ENCODE data around the gene IL1RAPL1. TPM values are rescaled to one million over a fixed set of nuclear protein-coding genes. Genes with fewer than 3 reads are reported as not detected.

The IL1RAPL1 gene
- polyA plus RNA-seq, 1 of the 3 experiments (the other 2 are of a cell fraction) = 2.8 TPM

DNA sequence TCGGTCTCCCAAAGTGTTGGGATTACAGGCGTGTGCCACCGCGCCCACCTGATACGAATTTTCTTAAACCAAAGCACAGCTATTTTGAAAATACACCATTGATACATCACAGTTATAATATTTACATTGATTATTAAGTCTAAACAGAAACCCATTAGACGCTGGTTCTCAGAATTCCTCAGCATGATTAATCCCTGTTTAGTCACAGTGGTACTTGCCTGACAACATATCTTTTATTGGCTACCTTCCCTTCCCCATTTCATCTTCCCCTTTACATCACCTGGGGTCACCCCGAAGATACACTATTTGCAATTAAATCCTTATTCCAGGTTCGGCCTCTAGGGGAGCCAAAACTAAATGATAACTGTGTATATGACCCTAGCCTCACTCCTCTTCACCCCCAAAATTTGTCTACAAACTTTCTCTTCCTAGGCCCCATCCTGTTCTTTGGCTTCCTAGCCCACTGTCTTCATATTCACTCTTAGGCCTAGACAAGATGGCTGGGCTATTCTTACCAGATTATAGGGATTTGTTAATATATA lies 36.8 kb upstream of the IL1RAPL1 start:
- CTCF ChIA-PET = interaction anchor here (1.2 kb wide), 1 partner anchor 11 kb away, joined by 4 read pairs; no protein-coding TSS in a partner anchor
- POLR2A ChIA-PET = no interaction called here
- 20% methylated on average over 8 of the region's 8 CpGs for WGBS (ENCODE audit: low lambda C conversion rate)

DNA sequence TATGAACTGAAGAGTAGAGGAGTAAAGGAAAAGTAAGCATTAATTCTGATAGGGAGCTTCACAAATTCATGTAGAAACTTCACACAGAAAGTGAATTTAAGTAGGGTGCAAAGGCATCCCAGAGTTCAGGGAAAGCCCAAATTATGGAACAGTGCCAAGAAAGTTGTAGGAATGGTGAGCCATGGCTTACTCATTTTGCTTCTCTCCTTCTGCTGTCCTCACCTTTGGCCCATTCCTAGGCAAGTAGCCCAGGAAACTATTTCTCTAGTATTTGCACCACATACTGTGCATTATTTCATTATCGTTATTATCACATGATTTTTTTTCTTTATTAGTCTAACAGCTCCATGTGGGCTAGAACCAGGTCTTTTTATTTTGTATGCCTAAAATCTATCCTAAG lies 34.9 kb upstream of the IL1RAPL1 start:
- 3% methylated on average over 1 of the region's 1 CpG for WGBS (ENCODE audit: low lambda C conversion rate)
- H3K4me1 ChIP-seq (ENCODE audit: control insufficient read depth in 1 of 2, insufficient read depth in 2 of 2, low read depth in 1 of 2, low read length in 1 of 2) = no peaks in the 10 kb centered on the region
- no peak for DNase-seq

More for the DNA sequence above, 36.8 kb upstream of the IL1RAPL1 start:
- peak; percentile 2 for DNase-seq
- Histone ChIP-seq H4K20me1 (ENCODE audit: insufficient read depth) (no peaks in the 10 kb centered on the region), H3K27ac (ENCODE audit: low read depth in 2 of 2, low read length in 1 of 2) (no peak overlapping the region), H3K79me2 (ENCODE audit: insufficient read depth) (no peaks in the 10 kb centered on the region), H3K4me3 (ENCODE audit: low read depth in 2 of 2, low read length in 1 of 2) (no peak overlapping the region), H3K27me3 (ENCODE audit: insufficient read depth) (no peaks in the 10 kb centered on the region), H3K9ac (no peak overlapping the region), H3K36me3 (replicated peaks in 1 of 2; ENCODE audit: control insufficient read depth in 1 of 2, insufficient read depth in 2 of 2, low read length in 1 of 2) (no peaks in the 10 kb centered on the region), H3K9me2 (no peaks in the 10 kb centered on the region), H2AFZ (ENCODE audit: low read depth) (no peak overlapping the region), H3K4me2 (no peak overlapping the region), H3K4me1 (ENCODE audit: control insufficient read depth in 1 of 2, insufficient read depth in 2 of 2, low read depth in 1 of 2, low read length in 1 of 2) (no peaks in the 10 kb centered on the region), H3K9me3 (no peaks in the 10 kb centered on the region), H3F3A (replicated peaks; ENCODE audit: insufficient read depth) (no peaks in the 10 kb centered on the region)
- TF ChIP-seq, protein P1, sequence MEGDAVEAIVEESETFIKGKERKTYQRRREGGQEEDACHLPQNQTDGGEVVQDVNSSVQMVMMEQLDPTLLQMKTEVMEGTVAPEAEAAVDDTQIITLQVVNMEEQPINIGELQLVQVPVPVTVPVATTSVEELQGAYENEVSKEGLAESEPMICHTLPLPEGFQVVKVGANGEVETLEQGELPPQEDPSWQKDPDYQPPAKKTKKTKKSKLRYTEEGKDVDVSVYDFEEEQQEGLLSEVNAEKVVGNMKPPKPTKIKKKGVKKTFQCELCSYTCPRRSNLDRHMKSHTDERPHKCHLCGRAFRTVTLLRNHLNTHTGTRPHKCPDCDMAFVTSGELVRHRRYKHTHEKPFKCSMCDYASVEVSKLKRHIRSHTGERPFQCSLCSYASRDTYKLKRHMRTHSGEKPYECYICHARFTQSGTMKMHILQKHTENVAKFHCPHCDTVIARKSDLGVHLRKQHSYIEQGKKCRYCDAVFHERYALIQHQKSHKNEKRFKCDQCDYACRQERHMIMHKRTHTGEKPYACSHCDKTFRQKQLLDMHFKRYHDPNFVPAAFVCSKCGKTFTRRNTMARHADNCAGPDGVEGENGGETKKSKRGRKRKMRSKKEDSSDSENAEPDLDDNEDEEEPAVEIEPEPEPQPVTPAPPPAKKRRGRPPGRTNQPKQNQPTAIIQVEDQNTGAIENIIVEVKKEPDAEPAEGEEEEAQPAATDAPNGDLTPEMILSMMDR (IDR thresholded peaks at IDR 0.05) = peak; percentile 44
- TF ChIP-seq GATA2 (CRISPR knock-in tag; IDR thresholded peaks at IDR 0.05) = no peak

More for the DNA sequence above, 34.9 kb upstream of the IL1RAPL1 start:
- Histone ChIP-seq H3K4me3 (ENCODE audit: low read depth in 2 of 2, low read length in 1 of 2) (no peak overlapping the region), H3K79me2 (ENCODE audit: insufficient read depth) (no peaks in the 10 kb centered on the region), H3K36me3 (replicated peaks in 1 of 2; ENCODE audit: control insufficient read depth in 1 of 2, insufficient read depth in 2 of 2, low read length in 1 of 2) (no peaks in the 10 kb centered on the region), H3K27ac (ENCODE audit: low read depth in 2 of 2, low read length in 1 of 2) (no peak overlapping the region), H2AFZ (ENCODE audit: low read depth) (no peak overlapping the region), H3K9ac (no peak overlapping the region), H3K4me2 (no peak overlapping the region), H3K9me3 (no peaks in the 10 kb centered on the region), H3K27me3 (ENCODE audit: insufficient read depth) (no peaks in the 10 kb centered on the region), H3F3A (replicated peaks; ENCODE audit: insufficient read depth) (no peaks in the 10 kb centered on the region), H3K9me2 (no peaks in the 10 kb centered on the region), H4K20me1 (ENCODE audit: insufficient read depth) (no peaks in the 10 kb centered on the region)
- ChIA-PET CTCF (interaction anchor here (1.3 kb wide), 1 partner anchor 18 kb away, joined by 4 read pairs; no protein-coding TSS in a partner anchor), POLR2A (no interaction called here)
- TF ChIP-seq, protein P2, sequence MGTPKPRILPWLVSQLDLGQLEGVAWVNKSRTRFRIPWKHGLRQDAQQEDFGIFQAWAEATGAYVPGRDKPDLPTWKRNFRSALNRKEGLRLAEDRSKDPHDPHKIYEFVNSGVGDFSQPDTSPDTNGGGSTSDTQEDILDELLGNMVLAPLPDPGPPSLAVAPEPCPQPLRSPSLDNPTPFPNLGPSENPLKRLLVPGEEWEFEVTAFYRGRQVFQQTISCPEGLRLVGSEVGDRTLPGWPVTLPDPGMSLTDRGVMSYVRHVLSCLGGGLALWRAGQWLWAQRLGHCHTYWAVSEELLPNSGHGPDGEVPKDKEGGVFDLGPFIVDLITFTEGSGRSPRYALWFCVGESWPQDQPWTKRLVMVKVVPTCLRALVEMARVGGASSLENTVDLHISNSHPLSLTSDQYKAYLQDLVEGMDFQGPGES (IDR thresholded peaks at IDR 0.05; ENCODE audit: low read depth, low read length) = no peak
- TF ChIP-seq FOXM1 (IDR thresholded peaks at IDR 0.05; ENCODE audit: low read depth) = no peak
- TF ChIP-seq TCF12 (IDR thresholded peaks at IDR 0.05) = no peak
- no peak for TF ChIP-seq GATA2 (CRISPR knock-in tag; IDR thresholded peaks at IDR 0.05)
- no peak for TF ChIP-seq FOSL2 (IDR thresholded peaks at IDR 0.05; ENCODE audit: borderline replicate concordance, low read depth)
- TF ChIP-seq, protein P3, sequence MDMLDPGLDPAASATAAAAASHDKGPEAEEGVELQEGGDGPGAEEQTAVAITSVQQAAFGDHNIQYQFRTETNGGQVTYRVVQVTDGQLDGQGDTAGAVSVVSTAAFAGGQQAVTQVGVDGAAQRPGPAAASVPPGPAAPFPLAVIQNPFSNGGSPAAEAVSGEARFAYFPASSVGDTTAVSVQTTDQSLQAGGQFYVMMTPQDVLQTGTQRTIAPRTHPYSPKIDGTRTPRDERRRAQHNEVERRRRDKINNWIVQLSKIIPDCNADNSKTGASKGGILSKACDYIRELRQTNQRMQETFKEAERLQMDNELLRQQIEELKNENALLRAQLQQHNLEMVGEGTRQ (IDR thresholded peaks at IDR 0.05; ENCODE audit: borderline replicate concordance, low read depth, low read length) = no peak

Data from SK-N-SH (cell line).